NOMO-1 treated with dmso at 0.1 percent for 144 hours (cell line): ENCODE data around the gene AHNAK.
"Not testable (repeated sequence)": the region's sequence is repeated elsewhere in the genome, so short reads cannot be mapped to it uniquely, and the experiment has no call there.

Source experiments
- DNase-seq: peaks from one replicate; lab custom pipeline; 2025; ENCODE audit not compliant: unreplicated experiment; lab: John Stamatoyannopoulos, UW

Gene AHNAK

DNA sequence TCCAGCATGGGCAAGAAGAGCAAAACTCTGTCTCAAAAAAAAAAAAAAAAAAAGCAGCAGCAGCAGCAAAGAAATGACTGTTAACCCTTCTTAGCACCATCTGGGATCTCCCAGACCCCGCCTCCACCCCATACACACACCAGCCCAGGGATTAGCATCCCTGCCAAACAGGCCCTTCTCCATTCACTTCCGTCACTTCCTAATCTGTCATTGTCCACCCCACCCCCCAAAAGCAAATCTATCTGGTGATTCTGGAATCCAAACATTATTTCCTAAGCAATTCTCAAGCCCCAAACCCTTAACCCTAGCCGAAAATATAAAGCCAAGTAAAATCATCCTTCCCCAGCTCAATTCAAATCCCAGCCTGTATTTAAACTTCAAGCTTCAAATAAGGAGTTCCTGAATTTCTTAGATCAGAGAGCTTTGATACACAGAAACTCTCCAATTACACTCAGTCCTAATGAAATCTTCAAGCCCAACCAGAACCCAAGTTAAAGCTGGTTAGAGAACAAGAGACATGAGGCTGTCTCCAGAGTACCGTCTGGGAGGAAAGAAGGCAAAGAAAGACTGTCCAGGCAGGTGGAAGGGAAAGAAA lies 6.0 kb upstream of the AHNAK start:
- no peak for DNase-seq

DNA sequence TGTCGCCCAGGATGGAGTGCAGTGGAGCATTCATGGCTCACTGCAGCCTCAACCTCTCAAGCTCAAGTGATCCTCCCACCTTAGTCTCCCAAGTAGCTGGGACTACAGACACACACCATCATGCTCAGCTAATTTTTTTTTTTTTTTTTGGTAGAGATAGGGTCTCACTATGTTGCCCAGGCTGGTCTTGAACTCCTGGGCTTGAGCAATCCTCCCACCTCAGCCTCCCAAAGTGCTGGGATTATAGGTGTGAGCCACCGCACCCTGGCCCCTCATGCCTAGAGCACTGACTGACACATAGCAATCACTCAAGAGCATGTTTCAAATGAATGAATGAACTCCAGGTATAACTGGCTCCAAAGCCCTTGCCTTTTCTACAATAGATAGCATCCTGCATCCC lies 3.9 kb upstream of the AHNAK start:
- not testable (repeated sequence) for DNase-seq

DNA sequence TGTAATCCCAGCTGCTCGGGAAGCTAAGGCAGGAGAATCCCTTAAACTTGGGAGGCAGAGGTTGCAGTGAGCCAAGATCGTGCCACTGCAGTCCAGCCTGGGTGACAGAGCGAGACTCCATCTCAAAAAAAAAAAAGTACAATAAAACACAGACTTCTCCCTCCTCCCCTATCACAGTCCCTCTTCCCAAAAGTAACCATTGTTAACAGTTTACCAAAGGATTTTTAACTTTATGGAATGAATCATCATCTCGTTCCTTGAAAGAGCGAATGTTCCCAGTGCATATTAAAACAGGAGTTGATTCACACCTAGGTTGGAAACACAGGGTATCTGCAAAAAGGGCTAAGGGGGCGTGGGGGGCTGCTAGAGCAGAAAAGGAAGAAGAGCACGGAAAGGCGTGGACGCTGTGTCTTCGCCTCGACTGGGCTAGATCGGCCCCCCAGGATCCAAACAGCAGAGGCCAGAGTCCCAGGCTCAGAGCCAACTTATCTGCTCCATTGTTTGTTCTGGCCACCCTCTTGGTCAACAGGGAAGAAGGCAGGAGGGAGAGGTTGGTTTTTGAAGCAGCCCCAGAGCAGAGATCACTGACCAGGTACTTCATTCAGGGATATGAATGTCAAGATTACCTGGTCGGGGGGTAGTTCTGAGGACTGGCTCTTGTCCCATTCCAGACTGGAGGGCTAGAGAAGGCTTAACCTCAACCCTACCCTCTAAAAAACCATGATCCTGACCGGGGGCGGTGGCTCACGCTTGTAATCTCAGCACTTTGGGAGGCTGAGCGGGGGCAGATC lies 2.1 kb upstream of the AHNAK start:
- no peak for DNase-seq

DNA sequence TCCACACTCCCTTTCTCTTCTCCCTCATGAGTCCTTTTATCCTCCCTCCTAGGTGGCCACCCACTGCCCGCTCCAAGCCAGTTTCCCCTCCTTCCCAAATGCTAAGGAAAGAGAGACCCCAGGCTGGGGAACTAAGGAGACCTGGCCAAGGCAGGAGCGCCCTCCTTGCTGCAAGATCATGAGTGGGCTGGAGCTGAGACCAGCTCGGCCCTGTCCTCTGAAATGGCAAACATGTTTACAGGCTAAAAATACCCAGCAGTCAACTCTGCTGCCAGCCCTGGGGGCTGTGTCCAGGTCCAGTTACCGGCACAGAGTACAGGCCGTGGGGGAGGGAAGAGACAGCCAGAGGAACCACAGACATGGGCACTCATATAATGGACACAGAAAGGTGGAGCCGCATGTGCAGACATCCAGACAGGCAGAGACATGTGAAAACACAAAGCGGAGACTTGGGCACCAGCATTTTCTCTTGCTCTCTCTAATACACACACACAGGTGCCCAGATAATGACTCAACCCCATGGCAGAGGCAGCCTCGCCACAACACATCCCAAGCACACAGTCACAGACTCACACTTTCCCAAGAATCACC lies 1.2 kb upstream of the AHNAK start:
- no peak for DNase-seq

DNA sequence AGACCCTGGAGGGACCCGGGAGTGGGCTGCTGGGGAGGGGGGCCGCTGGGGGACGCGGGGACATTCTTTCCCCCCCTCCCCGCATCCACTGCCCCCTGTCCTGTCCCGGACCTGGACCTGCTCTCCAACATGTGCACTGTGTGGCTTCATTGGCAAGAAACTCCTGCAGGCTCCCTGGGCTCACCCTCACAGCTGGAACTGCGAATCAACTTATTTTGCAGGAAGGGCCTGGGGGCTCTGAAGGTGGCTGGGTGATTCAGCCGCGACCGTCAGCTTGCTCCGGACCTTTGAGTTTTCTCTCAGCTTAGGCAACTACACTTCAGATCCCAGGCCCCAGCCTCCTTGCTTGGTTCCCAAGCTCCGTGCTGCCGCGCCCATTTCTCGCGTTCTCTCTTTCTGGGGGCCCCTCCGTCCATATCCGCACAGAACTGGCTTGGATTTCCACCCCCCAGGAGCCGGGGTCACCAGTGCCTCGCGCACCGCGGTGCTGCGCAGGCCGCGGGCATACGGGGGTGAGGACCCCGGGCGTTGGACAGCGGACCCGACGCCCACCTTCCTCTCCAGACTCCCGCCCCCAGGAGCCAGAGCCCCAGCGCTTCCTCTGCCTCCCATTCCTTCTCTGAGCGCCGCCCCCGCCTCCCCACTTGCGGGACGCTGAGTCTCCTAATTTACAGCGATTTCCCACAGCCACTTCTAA lies 471 bp upstream of the AHNAK start:
- DNase-seq = no peak

DNA sequence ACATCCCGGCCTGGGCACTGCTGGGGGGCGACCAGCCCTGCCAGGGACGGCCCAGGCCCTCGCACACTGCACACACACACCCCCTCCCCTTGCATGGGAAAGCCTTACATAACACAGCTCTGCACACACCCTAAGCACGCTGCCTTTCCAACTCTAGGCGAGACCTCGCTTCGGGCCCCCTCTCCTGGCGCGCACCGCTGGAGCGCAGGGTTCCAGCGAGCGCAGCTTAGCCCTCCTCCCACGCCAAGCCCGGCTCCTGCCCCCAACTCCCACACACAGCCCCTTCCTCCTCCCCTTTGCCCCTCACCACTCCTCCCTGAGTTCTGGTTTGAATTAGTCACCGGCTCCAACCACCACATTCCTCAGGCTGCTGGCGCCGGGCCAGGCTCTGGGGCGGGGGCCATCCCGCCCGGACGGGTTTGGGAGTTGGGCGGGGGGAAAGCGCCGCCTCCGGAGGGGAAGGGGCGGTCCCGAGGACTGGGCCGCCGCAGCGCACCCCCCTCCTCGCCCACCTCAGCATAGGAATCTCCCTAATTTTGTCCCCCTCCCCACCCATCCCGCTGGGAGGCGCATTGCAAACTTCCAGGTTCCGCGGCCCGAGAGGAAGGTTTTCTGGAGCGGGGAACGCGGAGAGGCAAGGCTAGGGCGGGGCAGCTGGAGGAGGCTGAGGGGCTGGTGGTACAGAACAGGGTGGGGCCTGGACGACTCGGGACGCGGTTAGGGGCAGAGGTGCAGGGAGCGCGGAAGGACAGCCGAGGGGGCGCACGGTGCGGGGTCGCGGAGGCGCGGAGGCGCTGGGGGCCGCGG lies 966 bp downstream of the AHNAK start:
- peak; percentile 34 for DNase-seq

DNA sequence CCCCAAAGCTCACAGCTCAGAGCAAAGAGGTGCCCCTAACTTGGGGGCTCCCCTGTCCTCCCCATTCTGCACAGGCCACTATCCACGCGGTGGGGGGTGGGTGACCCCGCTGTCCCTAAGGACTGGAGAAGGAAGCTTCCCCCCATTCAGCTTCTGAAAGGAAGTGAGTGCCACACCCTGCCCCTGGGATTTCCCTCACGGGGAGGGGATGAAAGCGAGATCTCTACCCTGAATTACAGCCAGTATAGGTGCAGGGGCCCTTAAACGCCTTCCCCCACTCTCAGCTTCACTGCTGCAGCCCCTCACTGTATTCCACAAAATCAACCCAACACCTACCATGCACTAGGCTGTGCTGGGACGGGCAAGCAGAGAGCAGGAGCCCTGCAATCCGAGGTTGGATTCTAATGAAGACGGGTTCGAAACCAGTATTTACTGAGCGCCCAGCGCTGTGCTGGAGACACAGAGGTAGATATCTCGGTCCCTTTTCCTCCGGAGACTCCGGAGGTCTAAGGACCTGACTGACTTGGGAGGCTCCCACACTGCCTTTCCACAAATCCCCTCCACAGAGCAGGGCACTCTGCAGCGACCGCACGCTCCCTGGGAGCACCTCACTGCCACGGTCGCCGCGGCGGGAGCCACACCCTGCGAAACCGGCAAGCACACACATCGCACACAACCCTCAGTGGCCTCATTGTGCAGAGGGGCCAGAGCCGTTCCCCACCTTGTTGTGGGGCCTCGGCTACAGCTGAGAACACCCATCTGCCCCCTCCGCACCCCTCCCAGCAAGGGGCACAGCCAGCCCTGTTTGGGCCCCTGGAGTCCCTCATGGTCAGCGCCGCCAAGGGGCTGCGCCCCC lies 1.8 kb downstream of the AHNAK start:
- DNase-seq = peak; percentile 14

DNA sequence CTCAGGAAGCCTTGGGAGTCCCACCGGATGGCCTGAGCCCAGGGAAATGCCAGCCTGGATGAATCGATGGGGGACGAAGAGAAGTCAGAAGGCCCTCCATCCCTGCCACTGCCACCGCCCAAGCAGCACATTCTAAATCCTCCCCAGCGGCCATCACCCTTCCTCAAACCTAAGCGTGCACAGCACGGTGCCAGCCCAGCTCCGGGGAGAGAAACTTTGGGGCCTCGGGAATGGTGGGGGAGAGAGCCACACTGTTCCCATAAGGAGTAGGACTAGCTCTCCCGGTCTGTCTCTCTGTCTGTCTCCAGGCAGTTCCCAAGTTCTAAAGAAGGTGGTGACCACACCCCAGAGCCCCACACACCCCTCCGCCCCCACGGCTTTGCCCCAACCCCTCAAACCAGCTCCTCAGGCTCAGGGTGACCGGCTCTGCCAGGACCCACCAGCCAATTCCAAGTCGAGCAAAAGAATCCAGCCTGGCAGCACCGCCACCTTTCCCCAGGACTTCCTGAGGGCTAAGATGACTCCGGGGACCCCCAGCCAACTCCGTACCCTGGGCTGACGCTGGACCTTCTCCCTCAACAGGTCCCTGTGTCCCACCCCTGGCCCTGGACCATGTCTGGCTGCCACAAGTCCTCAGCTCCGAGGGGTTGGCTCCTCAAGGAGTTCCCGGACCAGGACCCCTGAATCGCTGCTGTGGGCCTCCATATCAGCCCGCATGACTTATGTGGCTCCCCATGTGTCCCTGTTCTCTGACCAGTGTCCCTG lies 2.7 kb downstream of the AHNAK start:
- DNase-seq = no peak

DNA sequence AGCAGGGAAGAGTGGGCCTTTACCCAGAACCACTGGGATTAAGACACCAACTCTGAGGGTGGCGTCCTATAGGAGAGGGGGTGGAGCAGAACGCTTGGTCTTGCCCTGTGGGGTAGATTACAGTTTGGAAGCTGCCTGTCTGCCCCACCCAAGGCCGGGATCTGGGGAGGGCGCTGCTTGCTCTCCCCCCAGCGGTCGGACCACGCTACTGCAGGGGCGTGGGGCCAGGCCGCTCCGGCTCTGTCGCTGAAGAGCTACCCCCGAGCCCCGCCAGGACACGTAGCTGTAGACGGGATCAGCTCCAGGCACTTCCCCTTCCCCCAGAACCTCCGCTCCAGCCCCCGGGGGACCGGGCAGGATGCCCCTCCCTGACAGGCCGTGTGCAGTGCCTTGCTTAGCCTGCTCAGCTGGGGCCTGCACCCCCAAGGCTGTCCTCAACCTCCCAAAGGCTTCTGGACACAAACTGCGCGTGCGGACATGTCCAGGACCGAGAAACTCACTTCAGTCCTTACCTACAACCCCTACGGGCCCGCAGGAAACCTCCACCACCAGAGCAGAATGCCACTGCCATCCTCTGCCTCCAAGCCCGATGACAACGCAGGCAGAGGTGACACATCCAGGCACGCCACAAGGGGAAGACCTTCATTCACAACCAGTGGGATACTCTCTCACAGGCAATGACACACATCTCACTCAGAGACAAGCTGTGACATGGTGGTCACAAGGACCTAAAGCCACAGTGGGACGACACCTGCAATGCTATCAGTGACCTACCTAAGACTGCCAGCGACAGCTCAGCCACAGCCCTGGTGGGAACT lies 3.6 kb downstream of the AHNAK start:
- DNase-seq = peak; percentile 80

DNA sequence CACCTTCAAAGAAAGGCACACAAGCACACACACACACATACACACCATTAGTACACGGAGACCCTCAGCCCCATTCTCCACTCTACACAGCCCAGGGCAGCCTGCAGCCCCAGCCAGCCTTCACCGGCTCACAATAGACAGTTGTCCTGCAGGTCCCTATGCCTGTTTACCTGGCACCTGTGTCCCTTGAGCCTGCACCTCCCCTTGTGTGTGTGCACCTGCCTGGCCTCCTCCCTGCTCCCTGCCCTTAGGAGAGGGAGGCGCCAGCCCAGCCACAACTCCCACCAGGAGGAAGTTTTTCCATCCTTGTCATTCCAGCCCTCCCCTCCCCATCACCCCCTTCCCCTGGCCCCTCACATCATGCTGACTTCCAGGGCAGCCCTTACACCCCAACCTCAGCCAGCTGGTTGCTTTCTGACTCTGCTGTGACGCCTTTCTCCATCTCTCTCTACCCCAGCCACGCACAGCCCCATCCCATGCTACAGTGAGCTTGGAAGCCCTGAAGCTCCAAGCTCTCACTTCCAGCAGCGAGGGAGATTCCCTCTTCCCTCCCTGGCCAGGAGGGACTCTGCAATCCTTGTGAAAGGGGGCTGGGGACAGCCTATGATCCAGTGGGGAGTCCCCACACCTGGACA lies 4.4 kb downstream of the AHNAK start:
- no peak for DNase-seq

DNA sequence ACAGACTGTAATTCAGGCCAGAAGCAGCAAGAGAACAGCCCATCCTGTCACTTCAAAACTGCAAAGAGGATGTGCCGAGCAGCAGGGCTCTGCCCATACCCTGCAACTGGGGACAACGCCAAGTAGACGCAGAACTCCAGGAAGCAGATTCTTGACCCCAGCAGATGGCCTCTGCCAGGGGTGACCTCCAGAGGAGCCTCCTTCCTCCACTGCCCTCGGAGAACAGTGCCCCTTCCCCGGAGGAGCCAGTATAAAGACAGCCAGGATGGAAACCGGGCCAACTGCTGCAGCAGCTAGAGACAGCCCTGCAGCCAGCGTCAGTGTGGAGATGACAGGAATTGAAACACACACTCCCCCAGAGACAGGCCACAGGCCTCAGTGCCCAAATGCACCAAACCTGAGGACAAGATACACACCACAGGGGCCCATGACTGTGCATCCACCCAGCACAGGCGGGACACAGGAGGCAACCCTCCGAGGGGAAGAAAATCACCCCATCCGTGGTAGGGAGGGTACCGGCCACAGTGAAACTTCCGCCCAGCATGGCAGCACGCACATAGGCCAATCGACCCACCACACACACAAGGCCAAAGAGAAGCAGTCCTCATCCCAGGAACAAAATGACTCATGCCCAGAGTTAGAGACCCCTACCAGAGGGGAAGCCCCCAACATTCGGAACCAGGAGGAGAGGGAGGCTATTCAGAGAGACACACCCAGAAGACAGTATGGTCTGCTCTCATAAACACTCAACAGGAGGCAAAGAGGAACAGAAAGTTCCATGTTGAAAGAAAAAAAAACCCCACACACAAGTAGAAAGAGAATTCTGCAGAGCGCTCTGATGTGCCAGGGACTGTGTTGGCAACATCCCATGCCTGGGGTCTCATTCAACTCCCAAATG lies 5.6 kb downstream of the AHNAK start:
- peak; percentile 53 for DNase-seq

DNA sequence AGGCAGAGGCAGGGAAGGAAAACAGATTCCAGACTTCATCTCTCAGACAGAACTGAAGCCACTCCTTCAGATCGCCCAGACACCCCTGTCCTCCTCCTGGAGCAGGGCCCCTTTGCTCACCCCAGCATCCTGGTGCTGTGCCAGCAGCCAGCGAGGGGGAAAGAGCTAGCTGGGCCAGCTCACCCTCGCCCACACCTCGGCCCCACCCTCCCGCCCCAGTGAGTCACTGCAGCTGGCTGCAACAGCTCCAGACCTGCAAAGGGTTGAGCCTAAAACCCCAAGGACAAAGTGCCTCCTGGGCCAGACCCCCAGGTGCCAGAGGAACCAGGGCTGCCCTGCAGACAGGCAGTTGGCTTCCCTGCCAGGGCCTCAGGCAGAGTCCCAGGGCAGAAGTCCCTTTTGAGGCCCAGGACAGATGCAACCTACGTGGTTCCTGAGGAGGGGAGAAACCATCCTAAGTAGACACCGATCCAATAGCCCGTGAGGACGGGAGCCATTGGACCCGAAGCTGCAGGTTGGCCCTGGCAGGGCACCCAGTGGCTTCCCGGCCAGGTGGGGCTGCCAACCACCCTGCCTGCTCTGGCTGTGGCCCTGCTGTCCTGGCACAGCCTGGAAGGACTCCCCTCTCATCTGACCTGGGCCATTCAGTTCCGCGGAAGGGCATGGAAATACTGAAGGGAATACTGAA lies 7.2 kb downstream of the AHNAK start:
- no peak for DNase-seq

DNA sequence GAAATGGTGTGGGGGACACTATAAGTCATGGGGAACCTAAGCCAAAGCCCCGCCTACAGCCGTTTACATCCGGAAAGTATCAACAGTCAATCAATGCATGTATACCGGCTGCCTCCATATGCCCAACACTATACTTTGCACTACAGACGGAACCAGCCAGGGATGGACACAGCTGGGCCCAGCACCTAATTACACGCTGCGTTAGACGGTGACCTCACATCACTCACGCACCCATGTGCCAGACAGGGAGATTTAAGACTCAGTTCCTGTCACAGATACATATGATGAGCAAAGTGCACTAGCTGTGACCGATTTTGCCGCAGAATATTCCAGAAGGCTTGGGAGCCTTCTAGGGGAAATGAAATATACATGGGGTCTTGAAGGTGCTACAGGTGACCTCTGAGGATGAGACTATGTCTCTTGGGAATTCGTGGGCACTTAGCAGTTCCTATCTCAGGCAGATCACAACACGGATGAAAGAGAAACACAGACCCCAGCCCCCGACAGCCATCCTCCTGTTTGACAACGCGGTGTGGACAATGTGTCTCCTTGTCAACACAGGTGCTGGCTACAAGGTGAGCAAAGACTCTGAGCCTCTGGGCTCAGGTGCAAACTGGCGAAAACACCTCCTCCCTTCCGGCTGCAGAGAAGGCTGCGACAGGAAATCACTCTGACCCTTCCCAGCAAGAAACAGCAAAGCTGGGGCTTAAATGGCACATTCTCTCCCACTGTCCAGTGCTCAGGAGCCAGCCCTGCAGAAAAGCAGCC lies 8.0 kb downstream of the AHNAK start:
- DNase-seq = no peak

DNA sequence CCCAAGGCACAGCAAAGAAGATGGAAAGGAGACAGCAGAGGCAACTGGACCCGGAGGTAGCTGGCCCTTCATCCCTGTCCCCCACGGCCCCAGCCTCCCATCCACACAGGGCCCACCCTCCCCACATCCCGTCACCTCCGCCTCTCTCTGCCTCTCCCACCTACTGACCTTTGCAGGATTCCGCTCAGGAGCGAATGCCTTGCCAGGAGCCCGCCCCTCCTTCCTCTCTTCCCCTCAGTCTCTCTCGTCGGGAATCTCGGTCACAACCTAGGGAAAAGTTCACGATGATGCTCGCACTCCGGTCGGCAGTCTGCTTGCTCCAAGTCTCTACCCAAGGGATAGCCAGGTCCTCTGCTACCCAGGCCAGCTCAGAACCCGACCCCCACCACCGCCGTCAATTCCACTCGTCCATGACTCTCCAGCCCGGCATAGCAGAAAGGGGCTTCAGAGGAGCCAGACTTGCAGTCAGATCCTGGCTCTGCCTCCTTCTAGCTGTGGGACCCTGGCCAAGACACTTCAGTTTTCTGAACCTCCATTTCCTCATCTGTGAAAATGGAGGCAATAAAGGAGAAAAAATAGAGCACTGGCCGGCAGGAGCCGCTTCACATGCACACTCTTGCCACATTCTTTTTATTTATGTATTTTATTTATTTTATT lies 10.2 kb downstream of the AHNAK start:
- DNase-seq = no peak

DNA sequence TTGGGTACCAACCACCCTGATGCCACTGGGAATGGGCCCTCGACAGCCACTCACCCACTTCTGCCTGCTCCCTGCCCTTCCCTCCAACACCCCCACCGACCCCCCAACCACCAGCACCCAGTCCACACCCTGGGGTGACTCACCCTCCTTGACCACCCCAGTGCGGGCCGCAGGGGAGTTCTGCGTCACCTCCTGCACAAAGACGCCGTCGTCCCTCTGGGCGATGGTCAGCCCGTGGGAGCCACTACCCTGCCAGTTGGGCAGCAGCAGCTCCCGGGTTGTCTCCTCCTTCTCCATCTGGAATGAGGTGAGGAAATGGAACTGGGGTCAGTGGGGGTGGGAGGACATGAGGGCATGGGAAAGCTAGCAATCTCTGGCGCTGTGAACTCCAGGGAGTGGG lies 10.8 kb downstream of the AHNAK start:
- no peak for DNase-seq
